ENCODE results near the gene FHOD3. TPM values are rescaled to one million over a fixed set of nuclear protein-coding genes. Genes with fewer than 3 reads are reported as not detected.

FHOD3 gene
- total and polyA plus RNA-seq, 2 of the 4 experiments (the other 2 are of a cell fraction), result 14.6 to 16.0 TPM

DNA sequence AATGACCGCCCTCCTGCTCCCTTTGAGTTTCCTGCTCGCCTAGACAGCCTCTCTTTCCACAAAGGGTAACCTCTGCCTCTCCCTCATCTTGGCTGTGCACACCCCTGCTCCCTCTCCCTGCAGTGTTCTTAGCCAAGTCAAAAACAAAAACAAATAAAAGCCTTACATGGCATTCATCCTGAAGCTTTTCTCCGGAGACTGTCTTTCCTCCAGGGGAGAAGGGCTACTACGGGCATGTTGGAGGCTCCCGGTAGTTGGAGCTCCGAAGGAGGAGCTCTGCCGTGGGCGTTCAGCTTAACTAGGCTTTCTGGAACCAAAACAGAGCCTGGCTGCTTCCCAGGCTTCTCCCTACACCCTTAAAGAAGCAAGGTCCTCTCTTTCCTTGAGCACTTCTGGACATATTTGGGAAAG is 427.1 kb downstream of the FHOD3 start:
- peak; percentile 34 for DNase-seq
- 42% methylated on average over 2 of the region's 8 CpGs; no CpG with 5 or more reads in 1 of the 2 experiments for WGBS, 2 experiments (ENCODE audit: extremely low coverage in 2 of 2, insufficient read length in 1 of 2)
- CTCF ChIA-PET, result no interaction called here

More for the DNA sequence above, 427.1 kb downstream of the FHOD3 start:
- Histone ChIP-seq H3K56ac (ENCODE audit: extremely low read depth, insufficient read depth, low read length) (no peak overlapping the region), H4K5ac (ENCODE audit: low read depth, low read length) (0 out of 2 replicates have a peak overlapping the region, but pooled peaks have one; percentile 37), H3K23ac (ENCODE audit: low read depth, low read length) (peak overlapping the region; percentile 34; the same call in 1 of the 2 replicates), H4K8ac (ENCODE audit: low read depth in 2 of 2, low read length in 2 of 2) (peak overlapping the region in 1 of 2 experiments; percentile 49; a peak in 2 of 4 replicates), H2AK9ac (replicated peaks; ENCODE audit: low read depth, low read length, poor library complexity) (no peak overlapping the region), H3K4me1 (ENCODE audit: control insufficient read depth, insufficient read depth, low read length) (peaks cover 6% of the 10 kb centered on the region; the same call in 1 of the 2 replicates), H3K9ac (ENCODE audit: low read depth, low read length) (no peak overlapping the region), H2AK5ac (ENCODE audit: low read depth, low read length) (no peak overlapping the region), H3K4me3 (ENCODE audit: insufficient read depth, low read depth, low read length) (no peak overlapping the region), H3K27ac (ENCODE audit: insufficient read depth, low read length) (no peak overlapping the region), H2BK15ac (ENCODE audit: low read depth, low read length) (no peak overlapping the region), H3K18ac (ENCODE audit: low read depth, low read length) (0 out of 2 replicates have a peak overlapping the region, but pooled peaks have one; percentile 8), H3K9me1 (ENCODE audit: insufficient read depth, low read length) (peaks cover 21% of the 10 kb centered on the region; the same call in 1 of the 2 replicates), H4K20me1 (ENCODE audit: insufficient read depth, low read length) (no peaks in the 10 kb centered on the region), H3K4me2 (ENCODE audit: low read depth, low read length) (no peak overlapping the region; the same call in 1 of the 2 replicates), H3K79me1 (ENCODE audit: low read depth in 1 of 2, low read length in 2 of 2) (no peaks in the 10 kb centered on the region; a peak in 2 of 4 replicates), H3K4ac (ENCODE audit: low read depth, low read length) (peak overlapping the region; percentile 11; the same call in 1 of the 2 replicates), H3K9me3 (ENCODE audit: control insufficient read depth, insufficient read depth, low read length) (no peaks in the 10 kb centered on the region), H2BK5ac (ENCODE audit: low read depth, low read length, poor library complexity, severe bottlenecking) (no peak overlapping the region), H2BK120ac (ENCODE audit: low read depth, low read length) (peak overlapping the region; percentile 3; the same call in 1 of the 2 replicates), H3K36me3 (ENCODE audit: control insufficient read depth, insufficient read depth, low read length) (no peaks in the 10 kb centered on the region), H2BK20ac (ENCODE audit: low read depth, low read length) (no peak overlapping the region), H3K27me3 (ENCODE audit: control insufficient read depth, insufficient read depth, low read length) (no peaks in the 10 kb centered on the region), H4K91ac (ENCODE audit: insufficient read depth, low read depth, low read length) (peak overlapping the region; percentile 17; the same call in 1 of the 2 replicates), H3K14ac (replicated peaks; ENCODE audit: low read depth, low read length) (peak overlapping the region; percentile 27; the same call in 1 of the 2 replicates), H2AFZ (replicated peaks; ENCODE audit: low read length, poor library complexity) (peak overlapping the region; percentile 41)
- dilution Hi-C loops (cut with HindIII; ENCODE audit: low sequenced_read_pairs, unreplicated experiment), result no loop called here
- no TSS peak for BruUV-seq (replicated peaks)
- in situ Hi-C loops (cut with MboI; ENCODE audit: low sequenced_read_pairs), result no loop called here
- POLR2A ChIA-PET (ENCODE audit: unreplicated experiment), result no interaction called here
- TF ChIP-seq MAFK (IDR thresholded peaks at IDR 0.05; ENCODE audit: low read depth, low read length) (no peak), MXI1 (IDR thresholded peaks at IDR 0.05; ENCODE audit: borderline replicate concordance, low read depth, low read length) (no peak)
- TF ChIP-seq, protein P1, sequence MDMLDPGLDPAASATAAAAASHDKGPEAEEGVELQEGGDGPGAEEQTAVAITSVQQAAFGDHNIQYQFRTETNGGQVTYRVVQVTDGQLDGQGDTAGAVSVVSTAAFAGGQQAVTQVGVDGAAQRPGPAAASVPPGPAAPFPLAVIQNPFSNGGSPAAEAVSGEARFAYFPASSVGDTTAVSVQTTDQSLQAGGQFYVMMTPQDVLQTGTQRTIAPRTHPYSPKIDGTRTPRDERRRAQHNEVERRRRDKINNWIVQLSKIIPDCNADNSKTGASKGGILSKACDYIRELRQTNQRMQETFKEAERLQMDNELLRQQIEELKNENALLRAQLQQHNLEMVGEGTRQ (IDR thresholded peaks at IDR 0.05; ENCODE audit: low read depth, low read length), result no peak
- intact Hi-C loops (cut with micrococcal nuclease), result no loop called here
- peak; percentile 83 for ATAC-seq (ENCODE audit: low read depth)

Measured in IMR-90 (cell line).